Right lobe of liver (tissue), 6 donors: Measurements from ENCODE around the gene CD8A. TPM values are rescaled to one million over a fixed set of nuclear protein-coding genes. Genes with fewer than 3 reads are reported as not detected.

Experiments used
- ATAC-seq, 4 donors: fragments of 200-7000 bp; cut with Tn5 transposase; one replicate each; pipeline ENCODE4 v1.9.1; 2020; ENCODE audit warnings: mild to moderate bottlenecking in 4 of 4, moderate library complexity in 4 of 4
- DNase-seq, 3 donors: peaks; one replicate each; pipeline ENCODE4 v3.0.0-alpha.2; 2020
- H3K27ac ChIP-seq, 3 donors: fragments of 200-600 bp; one replicate each; pipeline ENCODE4 v1.8.0; 2022
- H3K27me3 ChIP-seq, 2 donors: fragments of 200-600 bp; one replicate each; pipeline ENCODE4 v1.8.0; 2022
- H3K36me3 ChIP-seq, 4 donors: fragments of 200-600 bp; sonication (generic) in 1 of 4; one replicate each; pipeline versions ENCODE4 v1.5.1 to v1.8.0; 2017 to 2022; ENCODE audit warnings: control low read depth in 1 of 4
- H3K4me1 ChIP-seq, 4 donors: fragments of 200-600 bp; sonication (generic) in 1 of 4; one replicate each; pipeline versions ENCODE4 v1.5.1 to v1.8.0; 2017 to 2022; ENCODE audit warnings: control low read depth in 1 of 4
- H3K4me3 ChIP-seq, 3 donors: fragments of 200-600 bp; one replicate each; pipeline ENCODE4 v1.8.0; 2022
- H3K9me3 ChIP-seq, 4 donors: fragments of 200-600 bp; sonication (generic) in 1 of 4; one replicate each; pipeline versions ENCODE4 v1.5.1 to v1.8.0; 2017 to 2022; ENCODE audit warnings: control low read depth in 1 of 4
- CTCF ChIP-seq, 4 donors: fragments of 200-600 bp in 3 of 4; fragments of 450-650 bp in 1 of 4; IDR thresholded peaks; one replicate each; pipeline versions ENCODE4 v1.5.1 to v1.8.0; 2016 to 2022; ENCODE audit warnings: antibody characterized with exemption in 4 of 4, mild to moderate bottlenecking in 2 of 4
- POLR2A ChIP-seq: fragments of 450-650 bp; IDR thresholded peaks from one replicate; pipeline ENCODE4 v1.6.1; 2017; ENCODE audit warnings: antibody characterized with exemption, mild to moderate bottlenecking
- WGBS: methylation state at CpG from one replicate; pipeline ENCODE4 v1.1.6; 2018; ENCODE audit warnings: low coverage, low lambda C conversion rate; ENCODE audit not compliant: insufficient coverage; ENCODE audit errors: missing lambda C conversion rate; 5-methylcytosine and 5-hydroxymethylcytosine counted together
- intact Hi-C, 2 donors: fragments of 100-400 bp; cut with DNase I; formaldehyde crosslinking; loops; one replicate each; pipeline versions ENCODE4 v1.11.2 to v1.14.1; 2022
- total RNA-seq, 6 experiments: library from RNA; depleted of rRNA in 2 of 6; stranded (reverse); fragments of >200 nt in 2 of 6; fragmentation: NEBNext Ultra II Directional in 3 of 6; extraction: Animal tissue kit (Norgen Biotek cat#: 25700) in 3 of 6; gene quantifications; one replicate each; pipeline versions ENCODE4 v1.1.0 to v1.2.4, GENCODE V29; 2016 to 2023
- donor health status: DM: no; HTN: yes; CAD: no.
- donor health status: DM: no; HTN: no; CAD: no.
- donor health status: DM: no; HTN: no; CAD: no.
- donor health status: DM: no; HTN: yes; CAD: no.
- donor health status: DM: no; HTN: yes; CAD: no.

The CD8A gene
- total RNA-seq, 6 experiments from 2014 or later, result 0.26 to 1.1 (median 0.61) TPM

DNA sequence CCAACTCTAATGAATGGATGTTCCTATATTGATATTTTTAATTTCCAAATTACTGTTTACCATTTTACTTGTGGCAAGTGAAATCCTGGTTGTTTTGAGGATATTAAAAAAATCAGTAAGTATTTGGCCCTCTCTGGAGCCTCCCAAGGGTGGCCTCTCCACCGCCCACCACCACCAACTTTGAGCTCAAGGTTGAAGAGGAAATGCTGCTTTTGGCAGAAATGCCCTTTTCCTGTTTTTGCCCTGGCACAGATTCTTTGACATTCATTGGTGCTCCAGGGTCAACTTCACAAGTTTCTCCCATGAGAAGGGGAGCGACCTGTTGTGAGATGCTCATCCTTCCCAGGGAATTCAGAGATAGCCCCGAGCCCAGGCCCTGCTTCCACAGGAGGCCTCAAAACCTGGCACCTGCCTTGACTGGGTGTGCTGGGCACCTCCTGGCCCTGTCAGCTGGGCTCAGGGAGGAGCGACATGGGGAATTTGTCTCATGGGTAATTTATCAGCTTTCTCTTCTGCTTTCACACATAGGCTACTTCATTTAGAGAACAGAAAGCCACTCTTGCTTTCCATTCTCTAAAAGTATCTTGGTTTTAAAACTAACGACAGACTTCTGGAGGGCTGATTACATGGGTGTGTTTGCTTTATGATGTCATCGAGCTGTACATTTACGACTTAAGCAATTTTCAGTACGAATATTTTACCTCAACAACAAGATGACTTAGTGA is 6.9 kb downstream of the CD8A start:
- intact Hi-C loops, result no loop called here
- H3K27ac ChIP-seq, result no peak overlapping the region
- ATAC-seq, result peak in 1 of 4 donors; percentile 17
- H3K27me3 ChIP-seq, result no peaks in the 10 kb centered on the region
- no peaks in the 10 kb centered on the region for H3K9me3 ChIP-seq
- no peak for DNase-seq
- no peak overlapping the region for H3K4me3 ChIP-seq
- TF ChIP-seq POLR2A (no peak), CTCF (IDR thresholded peaks at IDR 0.05) (no peak)
- H3K4me1 ChIP-seq, result no peaks in the 10 kb centered on the region
- H3K36me3 ChIP-seq, result no peaks in the 10 kb centered on the region
- WGBS, result 64% methylated on average over 6 of the region's 8 CpGs

- H3K4me1 ChIP-seq, result no peaks in the 10 kb centered on the region
- DNase-seq (no peak), ATAC-seq (no peak)
- H3K36me3 ChIP-seq, result no peaks in the 10 kb centered on the region
- H3K27me3 ChIP-seq, result no peaks in the 10 kb centered on the region
- WGBS, result 78% methylated on average over 7 of the region's 7 CpGs
- intact Hi-C loops, result no loop called here
- no peaks in the 10 kb centered on the region for H3K9me3 ChIP-seq
- H3K4me3 ChIP-seq, result no peak overlapping the region
- H3K27ac ChIP-seq, result no peak overlapping the region
- TF ChIP-seq POLR2A (no peak), CTCF (IDR thresholded peaks at IDR 0.05) (no peak)
These were observed 8.0 kb downstream of the CD8A start for GRCh38 chr2:86782748-86783147.

DNA sequence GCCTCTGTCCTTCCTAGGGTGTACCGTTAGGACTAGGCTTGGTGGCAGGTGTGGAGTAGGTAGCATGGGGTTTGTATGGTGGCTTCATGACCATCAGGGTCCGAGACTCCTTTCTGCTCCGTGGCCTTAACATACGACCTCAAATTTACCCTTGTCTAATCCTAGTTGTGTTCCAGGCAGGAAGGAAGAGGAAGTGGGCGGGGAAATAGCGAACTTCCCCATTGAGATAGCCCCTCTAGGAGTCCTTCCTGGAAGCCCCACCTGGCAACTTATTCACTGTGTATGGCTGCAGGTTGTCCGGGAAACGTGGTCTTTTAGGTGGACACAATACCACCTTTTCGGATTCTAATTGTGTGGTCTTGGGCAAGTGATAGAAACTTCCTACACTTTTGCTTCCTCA is 9.3 kb downstream of the CD8A start:
- intact Hi-C loops, result no loop called here
- TF ChIP-seq CTCF (IDR thresholded peaks at IDR 0.05), result no peak
- TF ChIP-seq POLR2A, result no peak
- WGBS, result 60% methylated on average over 9 of the region's 9 CpGs
- H3K4me3 ChIP-seq, result no peak overlapping the region
- DNase-seq (no peak), ATAC-seq (peak in 2 of 4 donors; percentile 21 to 28)
- no peaks in the 10 kb centered on the region for H3K36me3 ChIP-seq
- H3K27me3 ChIP-seq, result no peaks in the 10 kb centered on the region
- no peaks in the 10 kb centered on the region for H3K9me3 ChIP-seq
- H3K4me1 ChIP-seq, result no peaks in the 10 kb centered on the region
- no peak overlapping the region for H3K27ac ChIP-seq

DNA sequence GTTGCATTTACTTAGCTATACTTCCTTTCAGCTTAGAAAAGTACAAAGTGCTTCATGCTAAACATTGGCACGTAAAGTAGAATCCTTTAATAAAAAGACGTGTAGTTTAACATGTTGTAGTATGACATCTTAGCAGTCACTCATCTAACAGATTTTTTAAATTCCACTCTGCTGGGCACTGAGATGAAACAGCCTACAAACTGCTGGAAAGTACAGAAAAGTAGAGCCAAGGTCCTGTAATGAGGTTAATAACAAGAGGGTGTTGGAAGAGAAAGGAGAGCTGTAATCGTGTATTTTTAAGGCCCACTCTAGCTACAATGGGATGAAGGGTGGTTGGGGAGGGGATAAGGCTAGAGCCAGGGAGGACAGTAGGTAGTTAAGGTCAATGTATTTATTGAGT is 10.7 kb downstream of the CD8A start:
- intact Hi-C loops, result no loop called here
- TF ChIP-seq POLR2A (no peak), CTCF (IDR thresholded peaks at IDR 0.05) (no peak)
- Histone ChIP-seq H3K36me3 (peaks cover 0 to 4% (median 0%) of the 10 kb centered on the region in 4 donors), H3K4me3 (no peak overlapping the region), H3K4me1 (no peaks in the 10 kb centered on the region), H3K27ac (no peak overlapping the region), H3K9me3 (no peaks in the 10 kb centered on the region), H3K27me3 (no peaks in the 10 kb centered on the region)
- ATAC-seq (no peak), DNase-seq (no peak)
- 74% methylated on average over 3 of the region's 3 CpGs for WGBS
